Measurements from ENCODE around the gene CRYGN.

DNA sequence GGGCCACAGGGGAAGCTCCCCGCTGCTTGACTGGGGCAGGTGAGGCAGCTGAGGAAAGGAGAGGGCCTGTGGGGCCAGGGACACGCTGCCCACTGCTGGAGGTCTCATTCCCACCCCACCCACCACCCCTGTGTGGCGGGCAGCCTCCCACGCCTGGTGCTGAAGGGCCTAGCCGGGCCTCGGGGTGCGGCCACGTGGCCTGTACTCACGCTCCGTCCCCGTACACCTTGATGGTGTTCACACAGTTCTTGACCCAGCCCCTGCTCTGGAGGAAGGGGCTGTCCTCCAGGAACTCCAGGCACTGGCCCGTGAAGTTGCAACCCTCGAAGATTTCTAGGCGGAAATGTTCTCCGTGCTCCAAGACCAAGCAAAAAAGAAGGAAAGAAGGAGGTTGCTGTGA, 4.0 kb downstream of the CRYGN start:
- TF ChIP-seq, protein P1, sequence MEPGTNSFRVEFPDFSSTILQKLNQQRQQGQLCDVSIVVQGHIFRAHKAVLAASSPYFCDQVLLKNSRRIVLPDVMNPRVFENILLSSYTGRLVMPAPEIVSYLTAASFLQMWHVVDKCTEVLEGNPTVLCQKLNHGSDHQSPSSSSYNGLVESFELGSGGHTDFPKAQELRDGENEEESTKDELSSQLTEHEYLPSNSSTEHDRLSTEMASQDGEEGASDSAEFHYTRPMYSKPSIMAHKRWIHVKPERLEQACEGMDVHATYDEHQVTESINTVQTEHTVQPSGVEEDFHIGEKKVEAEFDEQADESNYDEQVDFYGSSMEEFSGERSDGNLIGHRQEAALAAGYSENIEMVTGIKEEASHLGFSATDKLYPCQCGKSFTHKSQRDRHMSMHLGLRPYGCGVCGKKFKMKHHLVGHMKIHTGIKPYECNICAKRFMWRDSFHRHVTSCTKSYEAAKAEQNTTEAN (CRISPR knock-in tag; conservative IDR thresholded peaks at IDR 0.05): no peak
- TF ChIP-seq TOE1 (CRISPR knock-in tag; IDR thresholded peaks at IDR 0.05): no peak
- TF ChIP-seq ISL2 (CRISPR knock-in tag; IDR thresholded peaks at IDR 0.05): no peak
- TF ChIP-seq NFIC (IDR thresholded peaks at IDR 0.05; ENCODE audit: low read length): no peak
- no peak for TF ChIP-seq SOX13 (IDR thresholded peaks at IDR 0.05)
- TF ChIP-seq SOX13 (CRISPR knock-in tag; conservative IDR thresholded peaks at IDR 0.05 in 1 of 2, IDR thresholded peaks at IDR 0.05 in 1 of 2): no peak
- TF ChIP-seq CREB1 (IDR thresholded peaks at IDR 0.05): no peak
- TF ChIP-seq CREB1 (CRISPR knock-in tag; IDR thresholded peaks at IDR 0.05): no peak
- TF ChIP-seq ZIK1 (CRISPR knock-in tag; IDR thresholded peaks at IDR 0.05; ENCODE audit: borderline replicate concordance, low read depth): no peak
- TF ChIP-seq CTCF (CRISPR knock-in tag; IDR thresholded peaks at IDR 0.05): no peak
- no peak for TF ChIP-seq SYNCRIP (IDR thresholded peaks at IDR 0.05; ENCODE audit: insufficient read depth, low read depth, low read length)
- TF ChIP-seq, protein P2, sequence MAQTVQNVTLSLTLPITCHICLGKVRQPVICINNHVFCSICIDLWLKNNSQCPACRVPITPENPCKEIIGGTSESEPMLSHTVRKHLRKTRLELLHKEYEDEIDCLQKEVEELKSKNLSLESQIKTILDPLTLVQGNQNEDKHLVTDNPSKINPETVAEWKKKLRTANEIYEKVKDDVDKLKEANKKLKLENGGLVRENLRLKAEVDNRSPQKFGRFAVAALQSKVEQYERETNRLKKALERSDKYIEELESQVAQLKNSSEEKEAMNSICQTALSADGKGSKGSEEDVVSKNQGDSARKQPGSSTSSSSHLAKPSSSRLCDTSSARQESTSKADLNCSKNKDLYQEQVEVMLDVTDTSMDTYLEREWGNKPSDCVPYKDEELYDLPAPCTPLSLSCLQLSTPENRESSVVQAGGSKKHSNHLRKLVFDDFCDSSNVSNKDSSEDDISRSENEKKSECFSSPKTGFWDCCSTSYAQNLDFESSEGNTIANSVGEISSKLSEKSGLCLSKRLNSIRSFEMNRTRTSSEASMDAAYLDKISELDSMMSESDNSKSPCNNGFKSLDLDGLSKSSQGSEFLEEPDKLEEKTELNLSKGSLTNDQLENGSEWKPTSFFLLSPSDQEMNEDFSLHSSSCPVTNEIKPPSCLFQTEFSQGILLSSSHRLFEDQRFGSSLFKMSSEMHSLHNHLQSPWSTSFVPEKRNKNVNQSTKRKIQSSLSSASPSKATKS (CRISPR knock-in tag; IDR thresholded peaks at IDR 0.05): no peak
- TF ChIP-seq ZNF274 (CRISPR knock-in tag; IDR thresholded peaks at IDR 0.05): no peak
- TF ChIP-seq ZNF598 (CRISPR knock-in tag; IDR thresholded peaks at IDR 0.05; ENCODE audit: borderline replicate concordance): no peak
